ENCODE results near the gene EVI5. TPM values are rescaled to one million over a fixed set of nuclear protein-coding genes. Genes with fewer than 3 reads are reported as not detected.
"Not testable (repeated sequence)": the region's sequence is repeated elsewhere in the genome, so short reads cannot be mapped to it uniquely, and the experiment has no call there.

EVI5 gene
- total RNA-seq, 1 donor from 2014 or later, result 13.7 TPM

DNA sequence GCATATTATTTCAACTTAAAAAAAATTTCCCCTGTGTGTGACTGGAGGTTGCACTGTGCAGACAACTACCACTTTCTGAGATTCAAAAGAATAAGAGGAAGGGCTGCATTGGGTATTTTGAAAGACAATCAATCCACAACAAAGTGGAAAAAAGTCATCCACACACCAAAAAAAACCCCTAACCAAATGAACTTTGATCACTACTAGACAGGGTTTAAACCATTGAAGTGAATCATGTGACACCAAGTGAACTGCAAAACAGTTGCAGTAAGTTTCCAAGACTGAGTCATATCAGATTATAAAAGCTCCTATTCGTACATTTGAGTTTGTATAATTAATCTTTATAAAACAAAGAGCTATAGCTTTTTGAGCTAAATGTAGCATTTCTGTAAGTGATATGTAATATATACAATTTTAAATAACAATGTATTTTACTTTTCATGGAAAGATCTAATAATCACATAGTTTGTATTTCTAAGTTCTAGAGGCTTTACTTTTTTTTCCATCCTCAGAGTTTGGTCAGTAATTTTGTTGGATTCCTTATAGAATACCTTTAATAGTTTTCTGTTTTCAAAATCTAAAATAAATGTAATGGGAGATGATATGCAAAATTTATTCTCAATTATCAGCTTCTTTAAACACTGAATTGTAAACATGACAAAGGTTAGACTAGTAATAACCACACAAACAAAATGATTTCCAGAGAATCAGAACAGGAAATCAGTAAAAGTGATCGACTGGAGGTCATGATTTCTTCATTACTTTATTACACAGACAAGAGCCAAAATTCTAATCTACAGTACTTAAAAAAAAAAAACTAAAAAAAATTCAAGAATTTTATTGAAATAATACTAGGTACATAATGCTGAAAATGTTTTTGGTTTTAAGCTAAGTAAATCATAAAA is 247.7 kb downstream of the EVI5 start:
- no peaks in the 10 kb centered on the region for H3K4me1 Mint-ChIP-seq
- H3K4me1 ChIP-seq, result no peaks in the 10 kb centered on the region
- H3K27me3 ChIP-seq, result no peaks in the 10 kb centered on the region
- H3K4me3 ChIP-seq, result no peak overlapping the region
- no peaks in the 10 kb centered on the region for H3K79me2 ChIP-seq (ENCODE audit: low read depth)
- H3K4me2 ChIP-seq, result no peak overlapping the region
- H3K27ac Mint-ChIP-seq, result no peak overlapping the region
- DNase-seq (ENCODE audit: low spot score), result no peak
- peaks cover 7% of the 10 kb centered on the region for H3K9me3 Mint-ChIP-seq
- H3K9ac ChIP-seq, result no peak overlapping the region
- peaks cover 4% of the 10 kb centered on the region for H3K36me3 Mint-ChIP-seq
- H3K27ac ChIP-seq, result no peak overlapping the region
- no peak overlapping the region for H3K4me3 Mint-ChIP-seq
- H2AFZ ChIP-seq (replicated peaks), result no peak overlapping the region
- H3K9me3 ChIP-seq (ENCODE audit: low read depth), result no peaks in the 10 kb centered on the region
- H4K20me1 ChIP-seq (ENCODE audit: low read depth), result no peaks in the 10 kb centered on the region
- H3K36me3 ChIP-seq, result no peaks in the 10 kb centered on the region
- TF ChIP-seq EZH2phosphoT487 (IDR thresholded peaks at IDR 0.05), result no peak
- no peak for TF ChIP-seq EZH2 (IDR thresholded peaks at IDR 0.05)
- TF ChIP-seq, protein P1, sequence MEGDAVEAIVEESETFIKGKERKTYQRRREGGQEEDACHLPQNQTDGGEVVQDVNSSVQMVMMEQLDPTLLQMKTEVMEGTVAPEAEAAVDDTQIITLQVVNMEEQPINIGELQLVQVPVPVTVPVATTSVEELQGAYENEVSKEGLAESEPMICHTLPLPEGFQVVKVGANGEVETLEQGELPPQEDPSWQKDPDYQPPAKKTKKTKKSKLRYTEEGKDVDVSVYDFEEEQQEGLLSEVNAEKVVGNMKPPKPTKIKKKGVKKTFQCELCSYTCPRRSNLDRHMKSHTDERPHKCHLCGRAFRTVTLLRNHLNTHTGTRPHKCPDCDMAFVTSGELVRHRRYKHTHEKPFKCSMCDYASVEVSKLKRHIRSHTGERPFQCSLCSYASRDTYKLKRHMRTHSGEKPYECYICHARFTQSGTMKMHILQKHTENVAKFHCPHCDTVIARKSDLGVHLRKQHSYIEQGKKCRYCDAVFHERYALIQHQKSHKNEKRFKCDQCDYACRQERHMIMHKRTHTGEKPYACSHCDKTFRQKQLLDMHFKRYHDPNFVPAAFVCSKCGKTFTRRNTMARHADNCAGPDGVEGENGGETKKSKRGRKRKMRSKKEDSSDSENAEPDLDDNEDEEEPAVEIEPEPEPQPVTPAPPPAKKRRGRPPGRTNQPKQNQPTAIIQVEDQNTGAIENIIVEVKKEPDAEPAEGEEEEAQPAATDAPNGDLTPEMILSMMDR (IDR thresholded peaks at IDR 0.05), result no peak
- no peaks in the 10 kb centered on the region for H3K27me3 Mint-ChIP-seq (ENCODE audit: insufficient read depth, low read depth)
- no peaks in the 10 kb centered on the region for H3F3A ChIP-seq (ENCODE audit: low read depth)

DNA sequence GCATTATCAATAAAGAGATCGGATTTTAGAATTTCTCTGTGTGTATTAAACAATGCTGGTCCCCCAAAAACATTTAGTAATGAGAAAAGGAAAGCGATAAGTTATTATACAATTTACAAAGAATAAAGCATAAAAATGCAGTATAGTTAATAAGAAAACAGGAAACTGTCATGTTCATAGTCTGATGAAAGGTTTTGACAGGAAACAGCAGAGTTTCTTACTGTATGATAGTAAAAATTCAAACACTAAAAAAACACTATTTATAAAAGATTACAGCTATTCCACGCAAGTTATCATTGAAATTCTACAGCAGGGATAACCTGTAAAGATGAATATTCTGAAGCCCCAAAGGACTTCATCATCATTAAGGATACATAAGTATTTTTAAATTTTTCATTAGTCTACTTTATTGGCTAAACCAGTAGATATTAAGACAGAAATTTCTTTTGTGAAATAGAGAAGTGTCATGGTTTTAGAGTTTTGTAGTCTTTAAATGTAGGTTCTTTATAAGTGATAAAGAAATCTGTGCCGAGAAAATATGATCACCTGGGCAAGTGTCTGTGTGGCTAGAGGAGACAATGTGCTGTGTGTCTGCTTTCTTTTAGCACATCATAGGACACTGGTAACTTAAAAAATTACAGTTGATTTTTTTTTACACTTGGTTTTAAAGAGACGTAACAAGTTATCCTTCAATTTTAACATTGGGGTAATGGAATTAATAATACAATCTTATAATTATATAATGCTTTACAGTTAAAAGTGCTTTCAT is 248.5 kb downstream of the EVI5 start:
- Histone ChIP-seq H3K27me3 (no peaks in the 10 kb centered on the region), H3K27ac (no peak overlapping the region), H4K20me1 (ENCODE audit: low read depth) (no peaks in the 10 kb centered on the region), H3K9ac (no peak overlapping the region), H3K79me2 (ENCODE audit: low read depth) (no peaks in the 10 kb centered on the region), H3K9me3 (ENCODE audit: low read depth) (no peaks in the 10 kb centered on the region), H2AFZ (replicated peaks) (no peak overlapping the region), H3K4me3 (no peak overlapping the region), H3K4me1 (no peaks in the 10 kb centered on the region), H3F3A (ENCODE audit: low read depth) (no peaks in the 10 kb centered on the region), H3K4me2 (no peak overlapping the region), H3K36me3 (no peaks in the 10 kb centered on the region)
- no peak for DNase-seq (ENCODE audit: low spot score)
- Mint-ChIP-seq H3K36me3 (peaks cover 4% of the 10 kb centered on the region), H3K4me1 (no peaks in the 10 kb centered on the region), H3K9me3 (peaks cover 7% of the 10 kb centered on the region), H3K27ac (no peak overlapping the region), H3K4me3 (no peak overlapping the region), H3K27me3 (ENCODE audit: insufficient read depth, low read depth) (no peaks in the 10 kb centered on the region)
- no peak for TF ChIP-seq EZH2 (IDR thresholded peaks at IDR 0.05)

- H3K27ac ChIP-seq; H3K79me2 ChIP-seq (ENCODE audit: low read depth); H3K27me3 Mint-ChIP-seq (ENCODE audit: insufficient read depth, low read depth); H3K36me3 Mint-ChIP-seq; H3K4me1 ChIP-seq; H3K9ac ChIP-seq; H3K4me3 ChIP-seq; DNase-seq (ENCODE audit: low spot score); H3K27ac Mint-ChIP-seq; H3K9me3 Mint-ChIP-seq; H3K36me3 ChIP-seq; H2AFZ ChIP-seq (replicated peaks); H3K4me1 Mint-ChIP-seq; H3K27me3 ChIP-seq; H4K20me1 ChIP-seq (ENCODE audit: low read depth); H3K4me2 ChIP-seq; H3K9me3 ChIP-seq (ENCODE audit: low read depth); H3K4me3 Mint-ChIP-seq; H3F3A ChIP-seq (ENCODE audit: low read depth): not testable (repeated sequence)
Measured at GRCh38 chr1:92532371-92532770, 252.5 kb downstream of the EVI5 start.

- H3K79me2 ChIP-seq (ENCODE audit: low read depth); H3K27ac Mint-ChIP-seq; H3K4me3 ChIP-seq; H3K4me1 ChIP-seq; DNase-seq (ENCODE audit: low spot score); H3K4me3 Mint-ChIP-seq; H3K27me3 ChIP-seq; H3K9ac ChIP-seq; H3K36me3 ChIP-seq; H3K4me1 Mint-ChIP-seq; H3K4me2 ChIP-seq; H3K9me3 ChIP-seq (ENCODE audit: low read depth); H3F3A ChIP-seq (ENCODE audit: low read depth); H3K9me3 Mint-ChIP-seq; H3K27ac ChIP-seq; H3K27me3 Mint-ChIP-seq (ENCODE audit: insufficient read depth, low read depth); H2AFZ ChIP-seq (replicated peaks); H3K36me3 Mint-ChIP-seq; H4K20me1 ChIP-seq (ENCODE audit: low read depth): not testable (repeated sequence)
Measured at GRCh38 chr1:92531939-92532338, 253.0 kb downstream of the EVI5 start.

Data from neural progenitor cell (in vitro differentiated cells).